Loucy (cell line): Measurements from ENCODE around the gene KNCN.
A peak's percentile ranks its signal among the peaks of the same experiment; 100 is the strongest.

Experiments used
- H2AFZ ChIP-seq: fragments of 200-600 bp; sonication (generic); 2 replicates; pipeline ENCODE4 v1.6.0; 2016; ENCODE audit warnings: antibody characterized with exemption, mild to moderate bottlenecking, low read length, moderate library complexity
- H3F3A ChIP-seq: fragments of 200-600 bp; 2 replicates; pipeline ENCODE4 v1.6.0; 2016; ENCODE audit warnings: antibody characterized with exemption, low read depth, mild to moderate bottlenecking
- H3K27me3 ChIP-seq: fragments of 200-600 bp; sonication (generic); 2 replicates; pipeline ENCODE4 v1.6.1; 2014; ENCODE audit warnings: low read length, mild to moderate bottlenecking; ENCODE audit not compliant: insufficient read depth, poor library complexity, severe bottlenecking
- H3K36me3 ChIP-seq: fragments of 200-600 bp; sonication (generic); 2 replicates; pipeline ENCODE4 v1.6.1; 2016; ENCODE audit warnings: low read length; ENCODE audit not compliant: insufficient read depth
- H3K4me1 ChIP-seq: fragments of 200-600 bp; sonication (generic); 2 replicates; pipeline ENCODE4 v1.5.1; 2014; ENCODE audit warnings: low read length, mild to moderate bottlenecking; ENCODE audit not compliant: insufficient read depth, poor library complexity, severe bottlenecking
- H3K4me2 ChIP-seq: fragments of 200-600 bp; sonication (generic); 2 replicates; pipeline ENCODE4 v1.6.0; 2014; ENCODE audit warnings: antibody characterized with exemption, low read length, low read depth, mild to moderate bottlenecking; ENCODE audit not compliant: poor library complexity, severe bottlenecking
- H3K4me3 ChIP-seq: fragments of 200-600 bp; sonication (generic); 2 replicates; pipeline ENCODE4 v1.5.1; 2014; ENCODE audit warnings: low read length, mild to moderate bottlenecking, mixed read lengths; ENCODE audit not compliant: poor library complexity, severe bottlenecking
- H3K79me2 ChIP-seq: fragments of 200-600 bp; sonication (generic); 2 replicates; pipeline ENCODE4 v1.6.1; 2014; ENCODE audit warnings: low read length; ENCODE audit not compliant: insufficient read depth
- H3K9ac ChIP-seq: fragments of 200-600 bp; sonication (generic); 2 replicates; pipeline ENCODE4 v1.6.0; 2014; ENCODE audit warnings: mild to moderate bottlenecking, low read depth, low read length, moderate library complexity; ENCODE audit not compliant: poor library complexity, severe bottlenecking
- H3K9me2 ChIP-seq: fragments of 200-600 bp; sonication (generic); replicated peaks from 2 replicates; pipeline ENCODE4 v1.6.1; 2016; ENCODE audit warnings: low read depth, low read length, mixed read lengths
- H3K9me3 ChIP-seq: fragments of 200-600 bp; sonication (generic); 2 replicates; pipeline ENCODE4 v1.6.1; 2014; ENCODE audit warnings: mild to moderate bottlenecking, antibody characterized with exemption, low read length, low read depth; ENCODE audit not compliant: insufficient read depth
- H4K20me1 ChIP-seq: fragments of 200-600 bp; sonication (generic); 2 replicates; pipeline ENCODE4 v1.6.0; 2014; ENCODE audit warnings: antibody characterized with exemption, low read length, mild to moderate bottlenecking; ENCODE audit not compliant: insufficient read depth, poor library complexity, severe bottlenecking
- EZH2phosphoT487 ChIP-seq: fragments of 200-600 bp; IDR thresholded peaks from 2 replicates; pipeline ENCODE4 v1.6.1; 2018; ENCODE audit warnings: antibody characterized with exemption, mild to moderate bottlenecking, moderate library complexity, borderline replicate concordance
- TF ChIP-seq, protein P1 (sequence below): fragments of 200-600 bp; sonication (generic); conservative IDR thresholded peaks from 2 replicates; pipeline ENCODE4 v1.5.1; 2014; ENCODE audit warnings: mild to moderate bottlenecking, antibody characterized with exemption, low read length

The KNCN gene

DNA sequence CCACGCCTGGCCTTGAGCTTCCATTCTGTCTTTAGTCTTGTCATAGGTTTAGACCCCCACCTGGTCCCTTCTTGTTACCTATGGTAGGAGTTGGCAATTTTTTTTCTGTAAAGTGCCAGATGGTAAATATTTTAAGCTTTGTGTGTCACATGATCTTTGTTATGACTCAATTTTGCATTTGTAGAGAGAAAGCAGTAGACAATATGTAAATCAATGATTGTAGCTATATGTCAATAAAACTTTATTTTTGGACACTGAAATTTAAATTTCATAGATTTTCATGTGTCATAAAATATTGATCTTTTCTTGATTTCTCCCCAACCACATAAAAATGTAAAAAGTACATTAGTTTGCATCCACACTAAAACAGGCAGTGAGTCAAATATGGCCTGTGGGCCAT lies 44.6 kb upstream of the KNCN start:
- Histone ChIP-seq H3K4me3 (no peak overlapping the region), H3K9me2 (no peaks in the 10 kb centered on the region), H3K36me3 (peaks cover 15% of the 10 kb centered on the region; the same call in 1 of the 2 replicates), H4K20me1 (no peaks in the 10 kb centered on the region), H2AFZ (no peak overlapping the region), H3K79me2 (no peaks in the 10 kb centered on the region), H3K9ac (no peak overlapping the region), H3K27me3 (no peaks in the 10 kb centered on the region), H3K9me3 (no peaks in the 10 kb centered on the region), H3K4me1 (peaks cover 27% of the 10 kb centered on the region), H3K4me2 (no peak overlapping the region), H3F3A (no peaks in the 10 kb centered on the region)
- TF ChIP-seq EZH2phosphoT487, result no peak
- TF ChIP-seq, protein P1, sequence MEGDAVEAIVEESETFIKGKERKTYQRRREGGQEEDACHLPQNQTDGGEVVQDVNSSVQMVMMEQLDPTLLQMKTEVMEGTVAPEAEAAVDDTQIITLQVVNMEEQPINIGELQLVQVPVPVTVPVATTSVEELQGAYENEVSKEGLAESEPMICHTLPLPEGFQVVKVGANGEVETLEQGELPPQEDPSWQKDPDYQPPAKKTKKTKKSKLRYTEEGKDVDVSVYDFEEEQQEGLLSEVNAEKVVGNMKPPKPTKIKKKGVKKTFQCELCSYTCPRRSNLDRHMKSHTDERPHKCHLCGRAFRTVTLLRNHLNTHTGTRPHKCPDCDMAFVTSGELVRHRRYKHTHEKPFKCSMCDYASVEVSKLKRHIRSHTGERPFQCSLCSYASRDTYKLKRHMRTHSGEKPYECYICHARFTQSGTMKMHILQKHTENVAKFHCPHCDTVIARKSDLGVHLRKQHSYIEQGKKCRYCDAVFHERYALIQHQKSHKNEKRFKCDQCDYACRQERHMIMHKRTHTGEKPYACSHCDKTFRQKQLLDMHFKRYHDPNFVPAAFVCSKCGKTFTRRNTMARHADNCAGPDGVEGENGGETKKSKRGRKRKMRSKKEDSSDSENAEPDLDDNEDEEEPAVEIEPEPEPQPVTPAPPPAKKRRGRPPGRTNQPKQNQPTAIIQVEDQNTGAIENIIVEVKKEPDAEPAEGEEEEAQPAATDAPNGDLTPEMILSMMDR, result no peak

DNA sequence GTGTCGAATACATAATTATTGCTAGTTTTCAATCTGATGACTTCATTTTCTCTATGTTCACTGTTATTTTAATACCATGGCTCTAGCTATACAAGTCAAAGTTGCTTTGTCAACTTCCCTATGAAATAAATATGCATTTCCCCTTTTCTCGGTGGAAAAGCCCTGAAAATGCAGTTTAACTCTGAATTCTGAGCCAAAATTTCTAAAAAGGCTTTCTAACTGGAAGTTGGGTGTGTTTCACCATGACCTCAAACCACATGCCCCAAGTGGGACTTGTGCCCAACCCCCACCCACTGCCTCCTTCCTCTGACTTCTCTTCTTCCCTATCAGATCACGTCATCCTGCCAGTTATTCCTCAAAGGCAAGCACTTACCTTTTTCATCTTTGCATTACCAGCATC lies 43.7 kb upstream of the KNCN start:
- no peaks in the 10 kb centered on the region for H4K20me1 ChIP-seq
- H3K4me1 ChIP-seq, result peaks cover 23% of the 10 kb centered on the region
- no peaks in the 10 kb centered on the region for H3F3A ChIP-seq
- no peaks in the 10 kb centered on the region for H3K79me2 ChIP-seq
- H3K9me3 ChIP-seq, result no peaks in the 10 kb centered on the region
- H3K36me3 ChIP-seq, result peaks cover 18% of the 10 kb centered on the region; the same call in 1 of the 2 replicates
- H3K4me3 ChIP-seq, result no peak overlapping the region
- no peaks in the 10 kb centered on the region for H3K27me3 ChIP-seq
- no peak overlapping the region for H2AFZ ChIP-seq
- TF ChIP-seq EZH2phosphoT487, result no peak
- TF ChIP-seq, protein P1, result no peak
- peak overlapping the region; percentile 24 for H3K4me2 ChIP-seq
- H3K9ac ChIP-seq, result no peak overlapping the region
- H3K9me2 ChIP-seq, result no peaks in the 10 kb centered on the region

DNA sequence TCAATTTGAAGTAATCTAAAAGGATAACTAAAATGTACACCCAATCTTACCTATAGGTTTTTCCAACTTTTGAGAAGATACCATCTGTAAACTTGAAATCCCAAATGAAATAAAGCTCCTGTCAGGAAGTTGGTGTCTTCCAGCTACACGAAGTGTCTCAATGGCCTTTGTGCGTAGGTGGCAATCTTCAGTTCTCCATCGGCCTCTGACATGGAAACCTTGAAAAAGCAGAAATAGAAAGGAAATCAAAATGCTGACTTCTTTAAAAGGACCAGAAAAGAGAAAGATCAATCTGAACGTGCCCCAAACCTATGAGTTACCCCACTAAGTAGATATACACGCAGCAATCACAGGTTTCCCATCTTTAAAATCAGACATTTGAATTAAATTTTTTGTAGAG lies 42.6 kb upstream of the KNCN start:
- H3K36me3 ChIP-seq, result peaks cover 18% of the 10 kb centered on the region; the same call in 1 of the 2 replicates
- H3F3A ChIP-seq, result no peaks in the 10 kb centered on the region
- H3K4me2 ChIP-seq, result no peak overlapping the region
- no peaks in the 10 kb centered on the region for H3K79me2 ChIP-seq
- no peaks in the 10 kb centered on the region for H4K20me1 ChIP-seq
- peaks cover 15% of the 10 kb centered on the region for H3K4me1 ChIP-seq
- TF ChIP-seq, protein P1, result no peak
- no peak for TF ChIP-seq EZH2phosphoT487
- no peaks in the 10 kb centered on the region for H3K27me3 ChIP-seq
- H3K9me2 ChIP-seq, result no peaks in the 10 kb centered on the region
- no peak overlapping the region for H3K4me3 ChIP-seq
- H3K9ac ChIP-seq, result no peak overlapping the region
- H3K9me3 ChIP-seq, result no peaks in the 10 kb centered on the region
- H2AFZ ChIP-seq, result no peak overlapping the region
